ENCODE results near the gene SLC35F3.
A peak's percentile ranks its signal among the peaks of the same experiment; 100 is the strongest.
"Not testable (repeated sequence)": the region's sequence is repeated elsewhere in the genome, so short reads cannot be mapped to it uniquely, and the experiment has no call there.

Gene SLC35F3

GRCh38 chr1:234292011-234292410, 387.5 kb downstream of the SLC35F3 start:
- DNase-seq (ENCODE audit: low spot score), result no peak

- no peak for DNase-seq (ENCODE audit: low spot score)
Observed at GRCh38 chr1:234292548-234292947, 388.1 kb downstream of the SLC35F3 start.

GRCh38 chr1:234294109-234294817, 389.8 kb downstream of the SLC35F3 start:
- no peak for DNase-seq (ENCODE audit: low spot score)

- no peak for DNase-seq (ENCODE audit: low spot score)
Observed at GRCh38 chr1:234295068-234295467, 390.6 kb downstream of the SLC35F3 start.

GRCh38 chr1:234295626-234296025, 391.1 kb downstream of the SLC35F3 start:
- DNase-seq (ENCODE audit: low spot score), result no peak

- no peak for DNase-seq (ENCODE audit: low spot score)
Observed at GRCh38 chr1:234296496-234296895, 392.0 kb downstream of the SLC35F3 start.

GRCh38 chr1:234297668-234298067, 393.2 kb downstream of the SLC35F3 start:
- DNase-seq (ENCODE audit: low spot score), result no peak

GRCh38 chr1:234300096-234300495, 395.6 kb downstream of the SLC35F3 start:
- DNase-seq (ENCODE audit: low spot score), result no peak

GRCh38 chr1:234301663-234302062, 397.2 kb downstream of the SLC35F3 start:
- DNase-seq (ENCODE audit: low spot score), result not testable (repeated sequence)

- DNase-seq (ENCODE audit: low spot score), result no peak
Observed at GRCh38 chr1:234302354-234302962, 398.0 kb downstream of the SLC35F3 start.

GRCh38 chr1:234303231-234303630, 398.8 kb downstream of the SLC35F3 start:
- no peak for DNase-seq (ENCODE audit: low spot score)

- no peak for DNase-seq (ENCODE audit: low spot score)
Observed at GRCh38 chr1:234307726-234308125, 403.2 kb downstream of the SLC35F3 start.

- no peak for DNase-seq (ENCODE audit: low spot score)
Observed at GRCh38 chr1:234309243-234309597, 404.7 kb downstream of the SLC35F3 start.

GRCh38 chr1:234309598-234310459, 405.4 kb downstream of the SLC35F3 start:
- DNase-seq (ENCODE audit: low spot score), result peak; percentile 89

GRCh38 chr1:234310460-234310817, 406.0 kb downstream of the SLC35F3 start:
- no peak for DNase-seq (ENCODE audit: low spot score)

GRCh38 chr1:234311414-234311813, 406.9 kb downstream of the SLC35F3 start:
- no peak for DNase-seq (ENCODE audit: low spot score)

GRCh38 chr1:234313171-234313570, 408.7 kb downstream of the SLC35F3 start:
- no peak for DNase-seq (ENCODE audit: low spot score)

- DNase-seq (ENCODE audit: low spot score), result no peak
Observed at GRCh38 chr1:234315091-234315541, 410.6 kb downstream of the SLC35F3 start.

GRCh38 chr1:234315588-234315987, 411.1 kb downstream of the SLC35F3 start:
- no peak for DNase-seq (ENCODE audit: low spot score)

- no peak for DNase-seq (ENCODE audit: low spot score)
Observed at GRCh38 chr1:234316486-234316885, 412.0 kb downstream of the SLC35F3 start.

GRCh38 chr1:234316937-234317336, 412.5 kb downstream of the SLC35F3 start:
- no peak for DNase-seq (ENCODE audit: low spot score)

- no peak for DNase-seq (ENCODE audit: low spot score)
Observed at GRCh38 chr1:234320069-234320468, 415.6 kb downstream of the SLC35F3 start.

GRCh38 chr1:234320549-234320948, 416.1 kb downstream of the SLC35F3 start:
- DNase-seq (ENCODE audit: low spot score), result no peak
